GM21367 (cell line): ENCODE measurements around the gene IMMT.

Experiments
- ATAC-seq: cut with Tn5 transposase; IDR thresholded peaks from one replicate; pipeline ENCODE4 v1.9.1; 2021; ENCODE audit not compliant: unreplicated experiment

Gene IMMT

GRCh38 chr2:86143926-86144685, 51.2 kb downstream of the IMMT start:
- no peak for ATAC-seq

GRCh38 chr2:86143307-86143706, 52.0 kb downstream of the IMMT start:
- ATAC-seq, result no peak

- no peak for ATAC-seq
These were observed 52.6 kb downstream of the IMMT start for GRCh38 chr2:86142436-86143257.

GRCh38 chr2:86140969-86141392, 54.3 kb downstream of the IMMT start:
- ATAC-seq, result no peak

GRCh38 chr2:86139981-86140380, 55.3 kb downstream of the IMMT start:
- ATAC-seq, result no peak

- ATAC-seq, result no peak
These were observed 56.3 kb downstream of the IMMT start for GRCh38 chr2:86138736-86139625.

GRCh38 chr2:86136141-86136540, 59.1 kb downstream of the IMMT start:
- no peak for ATAC-seq

GRCh38 chr2:86135653-86136052, 59.6 kb downstream of the IMMT start:
- no peak for ATAC-seq

GRCh38 chr2:86134709-86135108, 60.6 kb downstream of the IMMT start:
- no peak for ATAC-seq

GRCh38 chr2:86124683-86125082, 70.6 kb downstream of the IMMT start:
- ATAC-seq, result no peak

GRCh38 chr2:86123328-86123925, 71.8 kb downstream of the IMMT start:
- no peak for ATAC-seq

GRCh38 chr2:86118130-86118529, 77.1 kb downstream of the IMMT start:
- ATAC-seq, result no peak

GRCh38 chr2:86107031-86107430, 88.2 kb downstream of the IMMT start:
- ATAC-seq, result no peak

GRCh38 chr2:86105969-86106945, 89.0 kb downstream of the IMMT start, which contains the start of gene PTCD3:
PTCD3 (plus strand) TSS chr2:86106235; CDS start chr2:86106248, 13 bp downstream.
- peak; percentile 83 for ATAC-seq

- ATAC-seq, result peak; percentile 60
These were observed 89.9 kb downstream of the IMMT start, which contains the start of gene POLR1A for GRCh38 chr2:86105252-86105968. POLR1A (minus strand) TSS chr2:86105886; CDS start chr2:86105776, 110 bp downstream.

GRCh38 chr2:86102157-86102556, 93.1 kb downstream of the IMMT start:
- ATAC-seq, result no peak

GRCh38 chr2:86097913-86098312, 97.3 kb downstream of the IMMT start:
- ATAC-seq, result no peak

- ATAC-seq, result no peak
These were observed 98.0 kb downstream of the IMMT start for GRCh38 chr2:86097114-86097896.
